ENCODE results near the gene ASB5. TPM values are rescaled to one million over a fixed set of nuclear protein-coding genes. Genes with fewer than 3 reads are reported as not detected.

The ASB5 gene, protein sequence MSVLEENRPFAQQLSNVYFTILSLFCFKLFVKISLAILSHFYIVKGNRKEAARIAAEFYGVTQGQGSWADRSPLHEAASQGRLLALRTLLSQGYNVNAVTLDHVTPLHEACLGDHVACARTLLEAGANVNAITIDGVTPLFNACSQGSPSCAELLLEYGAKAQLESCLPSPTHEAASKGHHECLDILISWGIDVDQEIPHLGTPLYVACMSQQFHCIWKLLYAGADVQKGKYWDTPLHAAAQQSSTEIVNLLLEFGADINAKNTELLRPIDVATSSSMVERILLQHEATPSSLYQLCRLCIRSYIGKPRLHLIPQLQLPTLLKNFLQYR
- 10 to 100 TPM; 21.8 to 69.1 (median 25.9) TPM for total RNA-seq

- Histone ChIP-seq H3K36me3 (no peaks in the 10 kb centered on the region), H3K27me3 (no peaks in the 10 kb centered on the region), H3K27ac (peak within 1 kb of the TSS in 3 of 4 donors; percentile 57 to 73 (median 73)), H3K4me3 (peak within 1 kb of the TSS; percentile 36 to 62), H3K4me1 (peaks cover 0 to 3% (median 0%) of the 10 kb centered on the region in 3 donors), H3K9me3 (no peaks in the 10 kb centered on the region)
- no peak for ATAC-seq
- TF ChIP-seq EP300 (IDR thresholded peaks at IDR 0.05) (no peak), POLR2A (IDR thresholded peaks at IDR 0.05) (peak in 1 of 2 donors; percentile 35), POLR2AphosphoS5 (IDR thresholded peaks at IDR 0.05) (no peak)
- TF ChIP-seq, protein P1, sequence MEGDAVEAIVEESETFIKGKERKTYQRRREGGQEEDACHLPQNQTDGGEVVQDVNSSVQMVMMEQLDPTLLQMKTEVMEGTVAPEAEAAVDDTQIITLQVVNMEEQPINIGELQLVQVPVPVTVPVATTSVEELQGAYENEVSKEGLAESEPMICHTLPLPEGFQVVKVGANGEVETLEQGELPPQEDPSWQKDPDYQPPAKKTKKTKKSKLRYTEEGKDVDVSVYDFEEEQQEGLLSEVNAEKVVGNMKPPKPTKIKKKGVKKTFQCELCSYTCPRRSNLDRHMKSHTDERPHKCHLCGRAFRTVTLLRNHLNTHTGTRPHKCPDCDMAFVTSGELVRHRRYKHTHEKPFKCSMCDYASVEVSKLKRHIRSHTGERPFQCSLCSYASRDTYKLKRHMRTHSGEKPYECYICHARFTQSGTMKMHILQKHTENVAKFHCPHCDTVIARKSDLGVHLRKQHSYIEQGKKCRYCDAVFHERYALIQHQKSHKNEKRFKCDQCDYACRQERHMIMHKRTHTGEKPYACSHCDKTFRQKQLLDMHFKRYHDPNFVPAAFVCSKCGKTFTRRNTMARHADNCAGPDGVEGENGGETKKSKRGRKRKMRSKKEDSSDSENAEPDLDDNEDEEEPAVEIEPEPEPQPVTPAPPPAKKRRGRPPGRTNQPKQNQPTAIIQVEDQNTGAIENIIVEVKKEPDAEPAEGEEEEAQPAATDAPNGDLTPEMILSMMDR (IDR thresholded peaks at IDR 0.05): no peak
- 70 to 88% methylated on average over 9 to 11 of the region's 11 CpGs for WGBS, 2 donors (ENCODE audit: low coverage in 1 of 2)
These were observed at the start of gene ASB5 for GRCh38 chr4:176268963-176269362. Gene ASB5 (minus strand): TSS chr4:176269222. CDS start chr4:176269108, 114 bp downstream.

GRCh38 chr4:176313596-176314336 lies 44.7 kb upstream of the ASB5 start:
- Histone ChIP-seq H3K27me3 (no peaks in the 10 kb centered on the region), H3K4me3 (no peak overlapping the region), H3K36me3 (no peaks in the 10 kb centered on the region), H3K27ac (no peak overlapping the region), H3K4me1 (peaks cover 0 to 8% (median 2%) of the 10 kb centered on the region in 3 donors), H3K9me3 (no peaks in the 10 kb centered on the region)
- 72 to 93% methylated on average over 6 to 7 of the region's 7 CpGs for WGBS, 2 donors (ENCODE audit: low coverage in 1 of 2)
- ATAC-seq: no peak
- TF ChIP-seq, protein P1 (IDR thresholded peaks at IDR 0.05): no peak
- TF ChIP-seq EP300 (IDR thresholded peaks at IDR 0.05) (no peak), POLR2AphosphoS5 (IDR thresholded peaks at IDR 0.05) (no peak), POLR2A (IDR thresholded peaks at IDR 0.05) (no peak)

DNA sequence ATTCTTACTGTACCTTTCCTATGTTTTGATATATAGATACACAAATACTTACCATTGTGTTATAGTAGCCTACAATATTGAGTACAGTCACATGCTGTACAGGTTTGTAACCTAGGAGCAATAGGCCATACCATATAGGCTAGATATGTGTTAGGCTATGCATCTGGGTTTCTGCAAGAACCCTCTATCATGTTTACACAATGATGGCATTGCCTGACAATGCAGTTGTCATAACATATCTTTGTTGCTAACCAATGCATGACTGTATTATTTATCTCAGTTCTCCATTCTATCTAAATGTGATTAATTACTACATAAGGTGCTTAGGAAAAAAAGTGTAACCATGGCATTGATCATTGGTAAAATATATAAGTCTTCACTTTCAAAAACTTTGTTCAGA lies 40.8 kb upstream of the ASB5 start:
- no peak overlapping the region for H3K27ac ChIP-seq
- no peak overlapping the region for H3K4me3 ChIP-seq
- ATAC-seq: no peak
- TF ChIP-seq POLR2AphosphoS5 (IDR thresholded peaks at IDR 0.05) (no peak), POLR2A (IDR thresholded peaks at IDR 0.05) (no peak), EP300 (IDR thresholded peaks at IDR 0.05) (no peak)
- TF ChIP-seq, protein P1 (IDR thresholded peaks at IDR 0.05): no peak
- no peaks in the 10 kb centered on the region for H3K27me3 ChIP-seq
- H3K4me1 ChIP-seq: no peaks in the 10 kb centered on the region
- no peaks in the 10 kb centered on the region for H3K36me3 ChIP-seq
- H3K9me3 ChIP-seq: no peaks in the 10 kb centered on the region

DNA sequence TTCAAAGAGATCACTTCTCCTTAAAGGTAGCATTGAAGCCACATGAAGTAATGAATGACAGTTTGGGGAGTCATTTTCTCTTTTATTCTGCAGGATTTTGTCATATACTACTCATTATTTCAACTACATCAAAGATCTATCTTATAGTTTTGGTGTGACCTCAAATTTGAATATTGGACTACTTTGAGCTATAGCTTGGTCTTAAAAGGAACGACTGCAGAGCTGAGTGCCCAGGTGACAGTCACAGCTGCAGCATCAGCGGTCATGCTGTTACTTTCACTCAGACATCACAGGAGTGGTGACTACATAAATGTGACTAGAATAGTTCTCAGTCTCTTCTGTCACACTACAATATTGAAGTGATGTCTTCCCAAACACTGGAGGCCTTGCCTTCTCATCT lies 40.0 kb upstream of the ASB5 start:
- 96 to 100% methylated on average over 2 of the region's 2 CpGs for WGBS, 2 donors (ENCODE audit: low coverage in 1 of 2)
- H3K9me3 ChIP-seq: no peaks in the 10 kb centered on the region
- no peak for TF ChIP-seq POLR2AphosphoS5 (IDR thresholded peaks at IDR 0.05)
- TF ChIP-seq POLR2A (IDR thresholded peaks at IDR 0.05): no peak
- no peak for TF ChIP-seq EP300 (IDR thresholded peaks at IDR 0.05)
- TF ChIP-seq, protein P1 (IDR thresholded peaks at IDR 0.05): no peak
- no peaks in the 10 kb centered on the region for H3K36me3 ChIP-seq
- H3K27me3 ChIP-seq: no peaks in the 10 kb centered on the region
- ATAC-seq: no peak
- H3K27ac ChIP-seq: no peak overlapping the region
- no peak overlapping the region for H3K4me3 ChIP-seq
- H3K4me1 ChIP-seq: no peaks in the 10 kb centered on the region
